HFFc6 (cell line): ENCODE results near the gene NOS1AP. TPM values are rescaled to one million over a fixed set of nuclear protein-coding genes. Genes with fewer than 3 reads are reported as not detected.

Experiments used
- DNase-seq: peaks from one replicate; pipeline ENCODE4 v3.0.0-alpha.2; 2018
- H3K27ac Mint-ChIP-seq: 2 replicates; pipeline ENCODE4 v1.8.0; 2020; ENCODE audit warnings: mild to moderate bottlenecking, mixed read lengths
- H3K27me3 Mint-ChIP-seq: 2 replicates; pipeline ENCODE4 v1.8.0; 2021; ENCODE audit warnings: mild to moderate bottlenecking, moderate library complexity, mixed read lengths; ENCODE audit not compliant: insufficient read depth
- H3K36me3 Mint-ChIP-seq: 2 replicates; pipeline ENCODE4 v1.8.0; 2021; ENCODE audit warnings: low read depth, mixed read lengths
- H3K4me1 Mint-ChIP-seq: 2 replicates; pipeline ENCODE4 v1.8.0; 2020; ENCODE audit warnings: low read depth, mixed read lengths
- H3K4me3 Mint-ChIP-seq: 2 replicates; pipeline ENCODE4 v1.8.0; 2020; ENCODE audit warnings: mild to moderate bottlenecking, moderate library complexity, mixed read lengths
- H3K9me3 Mint-ChIP-seq: 2 replicates; pipeline ENCODE4 v1.8.0; 2020; ENCODE audit warnings: mild to moderate bottlenecking, mixed read lengths
- total RNA-seq, 6 experiments: library from RNA; stranded (reverse); fragmentation: NEBNext Ultra II Directional; extraction: Animal tissue kit (Norgen Biotek cat#: 25700); gene quantifications; 2 replicates in 1 of 6; 3 replicates in 5 of 6; pipeline ENCODE4 v1.2.3, GENCODE V29; 2021
- TF ChIP-seq, protein P1 (sequence below): fragments of 200-600 bp; sonication (generic); IDR thresholded peaks from 2 replicates; pipeline ENCODE4 v1.5.0; 2021; ENCODE audit warnings: antibody characterized with exemption, mild to moderate bottlenecking

The NOS1AP gene
- total RNA-seq, 6 experiments from 2014 or later: 0.11 to 0.62 (median 0.29) TPM

DNA sequence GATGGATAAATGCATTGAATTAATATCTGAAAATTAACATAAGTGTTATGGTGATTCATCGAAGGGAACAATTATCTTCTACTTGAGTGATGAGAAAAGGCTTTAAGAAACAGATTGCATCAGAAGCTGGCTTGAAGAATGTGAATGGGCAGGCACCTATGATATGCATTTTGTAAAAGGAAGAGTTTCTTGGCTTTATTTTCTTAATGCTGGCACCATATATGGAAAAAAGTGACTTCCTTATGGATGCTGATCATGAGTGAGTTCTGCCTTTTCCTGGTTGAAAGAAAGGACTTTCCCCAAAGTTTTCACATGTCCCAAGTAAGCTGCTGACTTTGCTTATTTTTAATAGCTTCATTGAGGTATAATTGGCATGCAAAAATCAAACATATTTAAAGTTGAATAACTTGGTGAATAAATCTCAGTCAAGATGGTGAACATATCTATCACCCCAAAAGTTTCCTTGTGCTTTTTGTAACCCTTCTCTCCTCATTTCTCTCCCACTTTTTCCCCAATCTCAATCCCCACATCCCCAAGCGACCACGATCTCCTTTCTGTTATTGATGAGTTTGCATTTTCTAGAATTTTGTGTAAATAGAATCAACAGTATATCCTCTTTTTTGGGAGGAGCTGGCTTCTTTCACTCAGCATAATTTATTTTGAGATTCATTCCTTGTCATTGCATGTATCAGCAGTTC is 233.0 kb downstream of the NOS1AP start:
- DNase-seq: no peak
- H3K4me1 Mint-ChIP-seq: peaks cover 23% of the 10 kb centered on the region
- H3K27ac Mint-ChIP-seq: no peak overlapping the region
- no peaks in the 10 kb centered on the region for H3K36me3 Mint-ChIP-seq
- TF ChIP-seq, protein P1, sequence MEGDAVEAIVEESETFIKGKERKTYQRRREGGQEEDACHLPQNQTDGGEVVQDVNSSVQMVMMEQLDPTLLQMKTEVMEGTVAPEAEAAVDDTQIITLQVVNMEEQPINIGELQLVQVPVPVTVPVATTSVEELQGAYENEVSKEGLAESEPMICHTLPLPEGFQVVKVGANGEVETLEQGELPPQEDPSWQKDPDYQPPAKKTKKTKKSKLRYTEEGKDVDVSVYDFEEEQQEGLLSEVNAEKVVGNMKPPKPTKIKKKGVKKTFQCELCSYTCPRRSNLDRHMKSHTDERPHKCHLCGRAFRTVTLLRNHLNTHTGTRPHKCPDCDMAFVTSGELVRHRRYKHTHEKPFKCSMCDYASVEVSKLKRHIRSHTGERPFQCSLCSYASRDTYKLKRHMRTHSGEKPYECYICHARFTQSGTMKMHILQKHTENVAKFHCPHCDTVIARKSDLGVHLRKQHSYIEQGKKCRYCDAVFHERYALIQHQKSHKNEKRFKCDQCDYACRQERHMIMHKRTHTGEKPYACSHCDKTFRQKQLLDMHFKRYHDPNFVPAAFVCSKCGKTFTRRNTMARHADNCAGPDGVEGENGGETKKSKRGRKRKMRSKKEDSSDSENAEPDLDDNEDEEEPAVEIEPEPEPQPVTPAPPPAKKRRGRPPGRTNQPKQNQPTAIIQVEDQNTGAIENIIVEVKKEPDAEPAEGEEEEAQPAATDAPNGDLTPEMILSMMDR: no peak
- no peaks in the 10 kb centered on the region for H3K9me3 Mint-ChIP-seq
- H3K4me3 Mint-ChIP-seq: peak overlapping the region; percentile 14; the same call in 1 of the 2 replicates
- H3K27me3 Mint-ChIP-seq: peaks cover 12% of the 10 kb centered on the region

DNA sequence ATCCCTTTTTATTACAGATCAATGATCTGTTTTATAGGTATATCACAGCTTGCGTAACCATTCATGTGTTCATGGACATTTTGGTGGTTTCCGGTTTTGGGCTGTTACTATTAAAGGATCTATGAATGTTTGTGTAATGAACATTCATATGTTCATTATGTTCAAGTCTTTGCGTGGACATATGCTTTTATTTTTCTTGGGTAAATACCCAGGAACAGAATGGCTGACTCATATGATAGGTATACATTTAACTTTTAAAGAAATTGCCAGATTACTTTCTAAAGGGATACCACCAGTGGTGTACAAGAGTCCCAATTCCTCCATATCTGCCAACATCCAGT is 233.5 kb downstream of the NOS1AP start:
- H3K4me1 Mint-ChIP-seq: peaks cover 23% of the 10 kb centered on the region
- H3K36me3 Mint-ChIP-seq: no peaks in the 10 kb centered on the region
- H3K27me3 Mint-ChIP-seq: peaks cover 12% of the 10 kb centered on the region
- H3K4me3 Mint-ChIP-seq: peak overlapping the region; percentile 14; the same call in 1 of the 2 replicates
- H3K27ac Mint-ChIP-seq: no peak overlapping the region
- H3K9me3 Mint-ChIP-seq: peaks cover 4% of the 10 kb centered on the region
- TF ChIP-seq, protein P1: no peak
- peak; percentile 48 for DNase-seq

DNA sequence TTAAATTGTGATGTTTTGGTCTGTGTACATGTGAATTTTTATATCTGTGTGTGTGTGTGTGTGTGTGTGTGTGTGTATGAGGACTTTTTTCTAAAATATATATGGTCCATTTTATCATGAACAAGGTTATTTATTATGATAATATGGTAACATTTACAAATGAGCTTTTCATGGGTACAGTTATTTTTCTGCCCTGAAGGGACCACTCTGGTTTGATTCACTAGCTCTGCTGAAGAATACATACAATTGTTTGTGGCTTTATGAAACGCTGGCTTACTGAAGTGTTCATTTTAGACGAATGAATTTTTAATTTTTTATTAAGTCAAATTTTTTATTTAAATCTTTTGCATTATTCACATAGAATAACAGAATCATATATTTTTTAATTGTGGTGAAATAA is 235.2 kb downstream of the NOS1AP start:
- Mint-ChIP-seq H3K36me3 (no peaks in the 10 kb centered on the region), H3K9me3 (peaks cover 8% of the 10 kb centered on the region), H3K27ac (no peak overlapping the region), H3K4me3 (no peak overlapping the region), H3K4me1 (peaks cover 18% of the 10 kb centered on the region), H3K27me3 (peaks cover 12% of the 10 kb centered on the region)
- DNase-seq: no peak
- TF ChIP-seq, protein P1: no peak

DNA sequence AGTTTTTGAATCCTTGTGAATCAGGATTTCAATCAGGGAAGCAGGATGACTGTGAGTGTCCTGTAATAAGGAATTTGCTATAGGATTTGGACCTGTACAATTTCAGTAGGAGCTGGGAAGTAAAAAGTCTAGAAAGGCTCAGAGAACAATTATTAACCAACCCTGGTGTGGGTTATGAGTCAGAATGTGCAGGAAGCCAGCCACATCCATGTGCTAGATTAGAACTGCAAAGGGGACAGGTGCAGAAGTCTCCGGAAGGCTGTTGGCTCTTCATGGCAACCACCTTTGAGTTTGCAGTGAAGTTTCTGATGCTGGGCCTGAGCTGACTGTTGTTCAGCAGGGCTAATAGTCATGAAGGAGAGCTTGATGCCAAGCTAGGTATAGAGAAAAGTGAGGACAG is 236.5 kb downstream of the NOS1AP start:
- Mint-ChIP-seq H3K36me3 (no peaks in the 10 kb centered on the region), H3K27me3 (peaks cover 7% of the 10 kb centered on the region), H3K9me3 (peaks cover 8% of the 10 kb centered on the region), H3K4me3 (no peak overlapping the region), H3K27ac (no peak overlapping the region), H3K4me1 (peaks cover 27% of the 10 kb centered on the region)
- no peak for DNase-seq
- TF ChIP-seq, protein P1: no peak

DNA sequence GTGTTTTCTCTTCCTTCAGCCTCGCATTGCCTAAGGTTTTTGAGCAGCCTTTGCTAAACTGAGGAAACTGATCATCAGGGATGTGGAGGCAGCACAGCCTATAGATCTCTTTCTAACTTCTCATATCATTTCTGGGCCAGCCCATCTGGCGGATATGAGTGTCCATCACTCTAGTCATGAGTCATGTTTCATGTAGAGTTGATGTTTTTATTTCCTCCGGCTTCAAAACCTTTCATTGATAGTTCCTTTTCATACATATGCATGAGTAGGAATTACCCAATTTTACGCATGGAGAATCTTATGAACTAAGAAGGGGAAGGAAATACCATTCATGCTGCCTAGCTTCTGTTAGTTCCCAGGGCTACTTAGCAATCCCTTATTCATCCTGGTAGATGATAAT is 240.8 kb downstream of the NOS1AP start:
- H3K27me3 Mint-ChIP-seq: peaks cover 12% of the 10 kb centered on the region
- no peak overlapping the region for H3K27ac Mint-ChIP-seq
- no peak overlapping the region for H3K4me3 Mint-ChIP-seq
- DNase-seq: no peak
- TF ChIP-seq, protein P1: no peak
- H3K4me1 Mint-ChIP-seq: peaks cover 13% of the 10 kb centered on the region
- peaks cover 8% of the 10 kb centered on the region for H3K9me3 Mint-ChIP-seq
- no peaks in the 10 kb centered on the region for H3K36me3 Mint-ChIP-seq
